Glutamatergic neuron (in vitro differentiated cells): Measurements from ENCODE around the gene CD99. TPM values are rescaled to one million over a fixed set of nuclear protein-coding genes. Genes with fewer than 3 reads are reported as not detected.
A peak's percentile ranks its signal among the peaks of the same experiment; 100 is the strongest.

Experiments
- DNase-seq: peaks from one replicate; pipeline ENCODE4 v3.0.0; 2022
- H3K27ac Mint-ChIP-seq: one replicate; pipeline ENCODE4 v1.8.0; 2020; ENCODE audit warnings: mild to moderate bottlenecking, mixed read lengths, inconsistent platforms; ENCODE audit not compliant: unreplicated experiment
- H3K27me3 Mint-ChIP-seq: one replicate; pipeline ENCODE4 v1.8.0; 2020; ENCODE audit warnings: mild to moderate bottlenecking, moderate library complexity, mixed read lengths, inconsistent platforms; ENCODE audit not compliant: unreplicated experiment
- H3K36me3 Mint-ChIP-seq: one replicate; pipeline ENCODE4 v1.8.0; 2020; ENCODE audit warnings: mild to moderate bottlenecking, mixed read lengths, inconsistent platforms; ENCODE audit not compliant: unreplicated experiment
- H3K4me1 Mint-ChIP-seq: one replicate; pipeline ENCODE4 v1.8.0; 2020; ENCODE audit warnings: mild to moderate bottlenecking, low read depth, mixed read lengths, inconsistent platforms; ENCODE audit not compliant: unreplicated experiment
- H3K4me3 Mint-ChIP-seq: one replicate; pipeline ENCODE4 v1.8.0; 2020; ENCODE audit warnings: mild to moderate bottlenecking, mixed read lengths, inconsistent platforms; ENCODE audit not compliant: unreplicated experiment
- H3K9me3 Mint-ChIP-seq: one replicate; pipeline ENCODE4 v1.8.0; 2020; ENCODE audit warnings: mild to moderate bottlenecking, moderate library complexity, mixed read lengths, inconsistent platforms; ENCODE audit not compliant: unreplicated experiment
- CTCF ChIP-seq: fragments of 200-600 bp; sonication (generic); IDR thresholded peaks from one replicate; pipeline ENCODE4 v1.5.0; 2021; ENCODE audit not compliant: partially characterized antibody, unreplicated experiment
- total RNA-seq: library from RNA; stranded (reverse); fragmentation: NEBNext Ultra II Directional; extraction: Animal tissue kit (Norgen Biotek cat#: 25700); gene quantifications from one replicate; pipeline ENCODE4 v1.2.1, GENCODE V29; 2021; ENCODE audit not compliant: unreplicated experiment

CD99 gene
- total RNA-seq, 1 donor from 2014 or later = 31.2 TPM

- no peak for DNase-seq
- peaks cover 9% of the 10 kb centered on the region for H3K27me3 Mint-ChIP-seq
- no peak overlapping the region for H3K4me3 Mint-ChIP-seq
- peaks cover 36% of the 10 kb centered on the region for H3K4me1 Mint-ChIP-seq
- no peaks in the 10 kb centered on the region for H3K36me3 Mint-ChIP-seq
- no peak for TF ChIP-seq CTCF
- H3K9me3 Mint-ChIP-seq = peaks cover 10% of the 10 kb centered on the region
- H3K27ac Mint-ChIP-seq = no peak overlapping the region
Observed at GRCh38 chrX:2705046-2705832, 14.1 kb downstream of the CD99 start.

- Mint-ChIP-seq H3K4me3 (peak overlapping the region; percentile 53), H3K36me3 (no peaks in the 10 kb centered on the region), H3K27me3 (peaks cover 6% of the 10 kb centered on the region), H3K27ac (peak overlapping the region; percentile 71), H3K9me3 (peaks cover 6% of the 10 kb centered on the region), H3K4me1 (peaks cover 32% of the 10 kb centered on the region)
- peak; percentile 29 for DNase-seq
- no peak for TF ChIP-seq CTCF
Observed at GRCh38 chrX:2707334-2707760, 16.3 kb downstream of the CD99 start.

DNA sequence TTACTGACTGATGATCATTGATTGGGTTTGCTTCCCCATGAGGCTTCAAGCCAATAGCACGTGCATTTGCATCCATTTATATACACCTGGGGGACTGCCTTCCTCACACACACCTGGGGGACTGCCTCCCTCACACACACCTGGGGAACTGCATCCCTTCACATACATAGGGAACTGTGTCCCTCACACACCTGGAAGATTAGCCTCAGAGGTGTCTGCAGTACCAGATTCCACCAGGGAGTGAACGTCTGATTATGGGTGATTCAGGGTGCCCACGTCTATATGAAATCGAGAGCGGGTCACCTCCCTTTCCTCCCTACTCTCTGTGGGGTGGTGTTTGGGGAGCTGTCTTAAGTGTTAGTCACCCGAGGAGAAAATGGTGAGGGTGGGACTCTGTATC is 16.9 kb downstream of the CD99 start:
- H3K4me3 Mint-ChIP-seq = no peak overlapping the region
- no peak for DNase-seq
- peaks cover 6% of the 10 kb centered on the region for H3K9me3 Mint-ChIP-seq
- peaks cover 32% of the 10 kb centered on the region for H3K4me1 Mint-ChIP-seq
- TF ChIP-seq CTCF = no peak
- peaks cover 6% of the 10 kb centered on the region for H3K27me3 Mint-ChIP-seq
- no peaks in the 10 kb centered on the region for H3K36me3 Mint-ChIP-seq
- no peak overlapping the region for H3K27ac Mint-ChIP-seq

DNA sequence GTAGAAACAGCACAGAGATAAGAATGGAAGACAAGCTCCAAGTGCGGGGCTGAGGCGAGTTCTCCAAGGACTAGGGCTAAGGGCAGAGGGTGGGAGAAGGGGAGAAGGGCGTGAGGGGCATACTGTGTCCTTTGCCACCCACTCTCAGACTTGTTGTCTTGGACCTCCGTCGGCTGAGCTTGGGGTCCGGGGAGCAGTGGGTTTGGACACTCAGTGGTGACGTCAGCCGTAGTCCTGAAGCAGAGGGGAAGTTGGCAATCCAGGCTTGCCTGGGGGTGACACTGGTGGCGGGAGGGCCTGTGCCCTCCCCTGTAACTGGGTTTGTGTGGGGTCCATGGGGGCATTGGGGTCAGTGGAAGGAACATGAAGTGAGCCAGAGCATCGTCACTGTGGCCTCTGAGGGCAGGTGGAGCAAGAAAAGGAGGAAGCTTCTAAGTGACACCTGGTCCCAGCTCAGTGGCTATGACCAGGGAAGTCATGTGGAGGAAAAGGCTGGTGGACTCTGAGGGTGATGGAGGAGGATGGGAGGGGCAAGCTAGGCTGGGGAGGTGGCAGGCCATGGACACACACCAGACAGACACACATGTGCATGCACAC is 17.6 kb downstream of the CD99 start:
- DNase-seq = no peak
- Mint-ChIP-seq H3K27ac (peak overlapping the region; percentile 8), H3K9me3 (peaks cover 6% of the 10 kb centered on the region), H3K36me3 (no peaks in the 10 kb centered on the region), H3K27me3 (peaks cover 6% of the 10 kb centered on the region), H3K4me1 (peaks cover 27% of the 10 kb centered on the region), H3K4me3 (no peak overlapping the region)
- TF ChIP-seq CTCF = no peak

- no peak overlapping the region for H3K27ac Mint-ChIP-seq
Observed at GRCh38 chrX:2709556-2709955, 18.5 kb downstream of the CD99 start.

More at GRCh38 chrX:2709556-2709955, 18.5 kb downstream of the CD99 start:
- H3K27me3 Mint-ChIP-seq = peaks cover 6% of the 10 kb centered on the region
- no peak for DNase-seq
- H3K9me3 Mint-ChIP-seq = peaks cover 6% of the 10 kb centered on the region
- no peak overlapping the region for H3K4me3 Mint-ChIP-seq
- no peaks in the 10 kb centered on the region for H3K36me3 Mint-ChIP-seq
- TF ChIP-seq CTCF = no peak
- peaks cover 27% of the 10 kb centered on the region for H3K4me1 Mint-ChIP-seq
